DLD1 (cell line): ENCODE data around the gene LRRC58.

Source experiments
- in situ Hi-C: cut with HindIII; loops from 2 replicates; pipeline ENCODE4 v1.10.0; 2017; ENCODE audit warnings: low sequenced_read_pairs

Gene LRRC58

GRCh38 chr3:120281261-120281660, 67.9 kb downstream of the LRRC58 start:
- in situ Hi-C loops: no loop called here

GRCh38 chr3:120280566-120280965, 68.6 kb downstream of the LRRC58 start:
- in situ Hi-C loops: no loop called here

GRCh38 chr3:120280026-120280425, 69.1 kb downstream of the LRRC58 start:
- in situ Hi-C loops: no loop called here

- in situ Hi-C loops: no loop called here
Observed at GRCh38 chr3:120276767-120277166, 72.4 kb downstream of the LRRC58 start.

GRCh38 chr3:120275618-120276017, 73.5 kb downstream of the LRRC58 start:
- in situ Hi-C loops: no loop called here

- in situ Hi-C loops: loop anchor here (25.0 kb wide), 1 partner anchor 288 kb away; no protein-coding TSS in a partner anchor
Observed at GRCh38 chr3:120274739-120275167, 74.4 kb downstream of the LRRC58 start.
